ENCODE results near the gene C3orf38. TPM values are rescaled to one million over a fixed set of nuclear protein-coding genes. Genes with fewer than 3 reads are reported as not detected.

The C3orf38 gene
- total and polyA plus RNA-seq, 9 of the 15 experiments (the other 6 are each of a cell fraction or from before 2014, with no cell fraction given), result 8.7 to 22.1 (median 16.2) TPM

DNA sequence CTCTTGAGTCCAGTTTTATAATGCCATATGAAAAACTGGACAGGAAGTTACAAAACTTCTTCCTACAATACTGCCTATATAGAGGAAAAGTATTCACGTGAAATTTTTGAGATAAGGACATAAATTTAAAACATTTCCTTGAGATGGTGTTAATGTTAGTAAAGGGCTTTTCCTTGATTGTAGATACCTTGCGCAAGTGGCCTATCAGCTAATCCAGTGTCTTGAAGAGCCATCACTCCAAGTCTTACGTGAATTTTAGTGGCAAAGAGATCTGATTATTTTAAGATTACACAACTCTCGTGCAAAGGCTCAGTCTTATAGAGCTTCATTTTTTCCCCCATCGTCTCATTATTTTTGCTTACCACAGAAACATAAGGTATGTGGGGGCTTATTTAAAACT is 18.4 kb downstream of the C3orf38 start:
- no peak for DNase-seq (ENCODE audit: extremely low read depth in 1 of 4, low spot score in 3 of 4)
- no peaks in the 10 kb centered on the region for H3K36me3 ChIP-seq (ENCODE audit: control insufficient read depth, insufficient read depth, low read length)
- no peaks in the 10 kb centered on the region for H3K79me2 ChIP-seq (ENCODE audit: control insufficient read depth, insufficient read depth, low read length)
- H3K4me2 ChIP-seq (ENCODE audit: insufficient read depth, low read length), result no peak overlapping the region
- WGBS (ENCODE audit: insufficient coverage, low coverage, missing lambda C conversion rate), result 63% methylated on average over 5 of the region's 5 CpGs
- no peaks in the 10 kb centered on the region for H3K9me3 ChIP-seq (replicated peaks; ENCODE audit: control insufficient read depth, insufficient read depth, low read depth, low read length)
- H3K4me1 ChIP-seq (replicated peaks in 1 of 2; ENCODE audit: control insufficient read depth in 2 of 2, insufficient read depth in 2 of 2, low read length in 2 of 2), result no peaks in the 10 kb centered on the region
- in situ Hi-C loops (cut with MboI) (no loop called here), intact Hi-C loops (cut with micrococcal nuclease) (no loop called here)
- no TSS peak for BruUV-seq (replicated peaks)
- no peak overlapping the region for H3K9ac ChIP-seq (ENCODE audit: insufficient read depth in 1 of 2, low read depth in 2 of 2, low read length in 2 of 2)
- no peaks in the 10 kb centered on the region for H3K9me1 ChIP-seq (ENCODE audit: control insufficient read depth, insufficient read depth, low read length)
- ChIA-PET POLR2A (interaction anchor here (0.6 kb wide), 1 partner anchor 441 kb away, joined by 6 read pairs; no protein-coding TSS in a partner anchor), CTCF (ENCODE audit: low intra/inter-chr PET ratio) (no interaction called here)
- TF ChIP-seq, protein P1, sequence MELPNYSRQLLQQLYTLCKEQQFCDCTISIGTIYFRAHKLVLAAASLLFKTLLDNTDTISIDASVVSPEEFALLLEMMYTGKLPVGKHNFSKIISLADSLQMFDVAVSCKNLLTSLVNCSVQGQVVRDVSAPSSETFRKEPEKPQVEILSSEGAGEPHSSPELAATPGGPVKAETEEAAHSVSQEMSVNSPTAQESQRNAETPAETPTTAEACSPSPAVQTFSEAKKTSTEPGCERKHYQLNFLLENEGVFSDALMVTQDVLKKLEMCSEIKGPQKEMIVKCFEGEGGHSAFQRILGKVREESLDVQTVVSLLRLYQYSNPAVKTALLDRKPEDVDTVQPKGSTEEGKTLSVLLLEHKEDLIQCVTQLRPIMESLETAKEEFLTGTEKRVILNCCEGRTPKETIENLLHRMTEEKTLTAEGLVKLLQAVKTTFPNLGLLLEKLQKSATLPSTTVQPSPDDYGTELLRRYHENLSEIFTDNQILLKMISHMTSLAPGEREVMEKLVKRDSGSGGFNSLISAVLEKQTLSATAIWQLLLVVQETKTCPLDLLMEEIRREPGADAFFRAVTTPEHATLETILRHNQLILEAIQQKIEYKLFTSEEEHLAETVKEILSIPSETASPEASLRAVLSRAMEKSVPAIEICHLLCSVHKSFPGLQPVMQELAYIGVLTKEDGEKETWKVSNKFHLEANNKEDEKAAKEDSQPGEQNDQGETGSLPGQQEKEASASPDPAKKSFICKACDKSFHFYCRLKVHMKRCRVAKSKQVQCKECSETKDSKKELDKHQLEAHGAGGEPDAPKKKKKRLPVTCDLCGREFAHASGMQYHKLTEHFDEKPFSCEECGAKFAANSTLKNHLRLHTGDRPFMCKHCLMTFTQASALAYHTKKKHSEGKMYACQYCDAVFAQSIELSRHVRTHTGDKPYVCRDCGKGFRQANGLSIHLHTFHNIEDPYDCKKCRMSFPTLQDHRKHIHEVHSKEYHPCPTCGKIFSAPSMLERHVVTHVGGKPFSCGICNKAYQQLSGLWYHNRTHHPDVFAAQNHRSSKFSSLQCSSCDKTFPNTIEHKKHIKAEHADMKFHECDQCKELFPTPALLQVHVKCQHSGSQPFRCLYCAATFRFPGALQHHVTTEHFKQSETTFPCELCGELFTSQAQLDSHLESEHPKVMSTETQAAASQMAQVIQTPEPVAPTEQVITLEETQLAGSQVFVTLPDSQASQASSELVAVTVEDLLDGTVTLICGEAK (IDR thresholded peaks at IDR 0.05), result no peak
- TF ChIP-seq, protein P1 (CRISPR knock-in tag; IDR thresholded peaks at IDR 0.05), result no peak
- TF ChIP-seq CXXC5 (CRISPR knock-in tag; IDR thresholded peaks at IDR 0.05) (no peak), PURB (CRISPR knock-in tag; IDR thresholded peaks at IDR 0.05; ENCODE audit: low read depth) (no peak), PTBP1 (IDR thresholded peaks at IDR 0.05; ENCODE audit: low read depth, low read length) (no peak), HCFC1 (IDR thresholded peaks at IDR 0.05; ENCODE audit: low read depth, low read length) (no peak), JUND (IDR thresholded peaks at IDR 0.05; ENCODE audit: borderline replicate concordance, low read depth, low read length) (no peak), JUND (tag; IDR thresholded peaks at IDR 0.05; ENCODE audit: borderline replicate concordance, low read depth, low read length) (no peak), NR4A1 (CRISPR knock-in tag; IDR thresholded peaks at IDR 0.05) (no peak), NR4A1 (tag; IDR thresholded peaks at IDR 0.05) (no peak)
- H3K27me3 ChIP-seq (ENCODE audit: control insufficient read depth in 2 of 2, insufficient read depth in 2 of 2, low read length in 2 of 2), result no peaks in the 10 kb centered on the region
- FAIRE-seq, result no peak
- H3K27ac ChIP-seq (ENCODE audit: extremely low read depth, low read depth, low read length), result no peak overlapping the region
- H3K4me3 ChIP-seq, result no peak overlapping the region
- H2AFZ ChIP-seq (ENCODE audit: low read depth, low read length), result no peak overlapping the region
- no peaks in the 10 kb centered on the region for H4K20me1 ChIP-seq (replicated peaks; ENCODE audit: control insufficient read depth, insufficient read depth, low read length)
- ATAC-seq, result no peak
